Fibroblast of mammary gland (primary cell): ENCODE results near the gene RTL9.

Experiments
- DNase-seq: peaks from one replicate; pipeline ENCODE4 v3.0.0-alpha.2; 2010; ENCODE audit warnings: low read depth
- H3K4me3 ChIP-seq: 2 replicates; pipeline ENCODE4 v1.5.1; 2011; ENCODE audit warnings: low read depth, mild to moderate bottlenecking, low read length, moderate library complexity; ENCODE audit not compliant: control insufficient read depth
- CTCF ChIP-seq: conservative IDR thresholded peaks from 2 replicates; pipeline ENCODE4 v1.5.1; 2011; ENCODE audit warnings: low read depth, low read length, inconsistent platforms; ENCODE audit not compliant: control insufficient read depth, insufficient read depth

RTL9 gene

DNA sequence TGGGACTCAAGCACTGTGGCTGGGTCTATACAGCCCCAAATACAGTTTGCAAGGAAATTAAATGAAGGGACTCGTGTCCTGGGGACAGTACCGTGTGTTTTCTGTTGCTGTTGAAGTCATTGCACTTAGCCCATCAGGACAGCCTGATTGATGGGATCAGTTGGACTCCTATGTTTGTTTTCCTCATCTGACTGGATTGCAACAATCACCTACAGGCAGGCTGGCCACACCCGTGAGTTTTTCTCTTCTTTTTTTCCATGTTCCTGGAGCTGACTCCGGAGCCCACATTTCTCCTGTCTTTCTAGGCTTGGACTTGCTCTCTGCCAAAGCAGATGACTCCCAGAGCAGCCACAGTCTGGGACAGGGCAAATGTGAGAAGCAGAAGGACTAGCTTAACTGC, 38.1 kb downstream of the RTL9 start:
- no peak overlapping the region for H3K4me3 ChIP-seq
- no peak for TF ChIP-seq CTCF
- DNase-seq, result no peak

- TF ChIP-seq CTCF, result no peak
- DNase-seq, result no peak
Measured at GRCh38 chrX:110397339-110397738, 38.7 kb downstream of the RTL9 start.

GRCh38 chrX:110397904-110398303, 39.3 kb downstream of the RTL9 start:
- no peak for DNase-seq
- H3K4me3 ChIP-seq, result no peak overlapping the region
- no peak for TF ChIP-seq CTCF

More at GRCh38 chrX:110397339-110397738, 38.7 kb downstream of the RTL9 start:
- no peak overlapping the region for H3K4me3 ChIP-seq

- TF ChIP-seq CTCF, result no peak
- H3K4me3 ChIP-seq, result no peak overlapping the region
- DNase-seq, result no peak
Measured at GRCh38 chrX:110399497-110399896, 40.8 kb downstream of the RTL9 start.

- no peak for TF ChIP-seq CTCF
- no peak for DNase-seq
- H3K4me3 ChIP-seq, result no peak overlapping the region
Measured at GRCh38 chrX:110399966-110400365, 41.3 kb downstream of the RTL9 start.

GRCh38 chrX:110401135-110401534, 42.5 kb downstream of the RTL9 start:
- no peak for DNase-seq
- no peak overlapping the region for H3K4me3 ChIP-seq
- TF ChIP-seq CTCF, result no peak
